ENCODE data around the gene NME7. TPM values are rescaled to one million over a fixed set of nuclear protein-coding genes. Genes with fewer than 3 reads are reported as not detected.

Gene NME7
- total RNA-seq, 1 experiment from 2014 or later = 34.2 TPM

- intact Hi-C loops (cut with micrococcal nuclease; ENCODE audit: unreplicated experiment) = no loop called here
- Histone ChIP-seq H3K9me3 (ENCODE audit: low read depth, low read length, poor library complexity, severe bottlenecking) (no peaks in the 10 kb centered on the region), H3K36me3 (ENCODE audit: insufficient read depth, low read length, poor library complexity, severe bottlenecking) (peaks cover 3% of the 10 kb centered on the region), H3K27me3 (replicated peaks; ENCODE audit: insufficient read depth, low read depth, low read length, poor library complexity) (no peaks in the 10 kb centered on the region), H3K4me1 (ENCODE audit: insufficient read depth, low read length, poor library complexity, severe bottlenecking) (no peaks in the 10 kb centered on the region), H3K4me3 (ENCODE audit: low read depth, low read length, poor library complexity, severe bottlenecking) (no peak overlapping the region), H3K27ac (ENCODE audit: low read depth, low read length, poor library complexity, severe bottlenecking) (no peak overlapping the region)
- DNase-seq (ENCODE audit: low spot score) = no peak
- ChIA-PET POLR2A (ENCODE audit: low non-redundant PET) (no interaction called here), CTCF (no interaction called here)
- TF ChIP-seq, protein P1, sequence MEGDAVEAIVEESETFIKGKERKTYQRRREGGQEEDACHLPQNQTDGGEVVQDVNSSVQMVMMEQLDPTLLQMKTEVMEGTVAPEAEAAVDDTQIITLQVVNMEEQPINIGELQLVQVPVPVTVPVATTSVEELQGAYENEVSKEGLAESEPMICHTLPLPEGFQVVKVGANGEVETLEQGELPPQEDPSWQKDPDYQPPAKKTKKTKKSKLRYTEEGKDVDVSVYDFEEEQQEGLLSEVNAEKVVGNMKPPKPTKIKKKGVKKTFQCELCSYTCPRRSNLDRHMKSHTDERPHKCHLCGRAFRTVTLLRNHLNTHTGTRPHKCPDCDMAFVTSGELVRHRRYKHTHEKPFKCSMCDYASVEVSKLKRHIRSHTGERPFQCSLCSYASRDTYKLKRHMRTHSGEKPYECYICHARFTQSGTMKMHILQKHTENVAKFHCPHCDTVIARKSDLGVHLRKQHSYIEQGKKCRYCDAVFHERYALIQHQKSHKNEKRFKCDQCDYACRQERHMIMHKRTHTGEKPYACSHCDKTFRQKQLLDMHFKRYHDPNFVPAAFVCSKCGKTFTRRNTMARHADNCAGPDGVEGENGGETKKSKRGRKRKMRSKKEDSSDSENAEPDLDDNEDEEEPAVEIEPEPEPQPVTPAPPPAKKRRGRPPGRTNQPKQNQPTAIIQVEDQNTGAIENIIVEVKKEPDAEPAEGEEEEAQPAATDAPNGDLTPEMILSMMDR (conservative IDR thresholded peaks at IDR 0.05; ENCODE audit: low read depth, low read length) = no peak
- no peak for TF ChIP-seq EZH2 (IDR thresholded peaks at IDR 0.05; ENCODE audit: borderline replicate concordance, low read depth, low read length, poor library complexity, severe bottlenecking)
- no TSS peak for BruUV-seq (replicated peaks)
These were observed 244.6 kb downstream of the NME7 start for GRCh38 chr1:169122976-169123375.

- TF ChIP-seq, protein P1 (conservative IDR thresholded peaks at IDR 0.05; ENCODE audit: low read depth, low read length) = no peak
- no peak for TF ChIP-seq EZH2 (IDR thresholded peaks at IDR 0.05; ENCODE audit: borderline replicate concordance, low read depth, low read length, poor library complexity, severe bottlenecking)
- no peak for DNase-seq (ENCODE audit: low spot score)
- H3K27me3 ChIP-seq (replicated peaks; ENCODE audit: insufficient read depth, low read depth, low read length, poor library complexity) = no peaks in the 10 kb centered on the region
- peaks cover 3% of the 10 kb centered on the region for H3K36me3 ChIP-seq (ENCODE audit: insufficient read depth, low read length, poor library complexity, severe bottlenecking)
- intact Hi-C loops (cut with micrococcal nuclease; ENCODE audit: unreplicated experiment) = no loop called here
- BruUV-seq (replicated peaks) = no TSS peak
- H3K4me1 ChIP-seq (ENCODE audit: insufficient read depth, low read length, poor library complexity, severe bottlenecking) = no peaks in the 10 kb centered on the region
- H3K4me3 ChIP-seq (ENCODE audit: low read depth, low read length, poor library complexity, severe bottlenecking) = no peak overlapping the region
- H3K9me3 ChIP-seq (ENCODE audit: low read depth, low read length, poor library complexity, severe bottlenecking) = no peaks in the 10 kb centered on the region
- H3K27ac ChIP-seq (ENCODE audit: low read depth, low read length, poor library complexity, severe bottlenecking) = no peak overlapping the region
- ChIA-PET POLR2A (ENCODE audit: low non-redundant PET) (no interaction called here), CTCF (no interaction called here)
These were observed 246.3 kb downstream of the NME7 start for GRCh38 chr1:169121146-169121923.

- BruUV-seq (replicated peaks) = no TSS peak
- DNase-seq (ENCODE audit: low spot score) = no peak
- ChIA-PET POLR2A (ENCODE audit: low non-redundant PET) (no interaction called here), CTCF (no interaction called here)
- TF ChIP-seq EZH2 (IDR thresholded peaks at IDR 0.05; ENCODE audit: borderline replicate concordance, low read depth, low read length, poor library complexity, severe bottlenecking) = no peak
- TF ChIP-seq, protein P1 (conservative IDR thresholded peaks at IDR 0.05; ENCODE audit: low read depth, low read length) = no peak
- H3K4me1 ChIP-seq (ENCODE audit: insufficient read depth, low read length, poor library complexity, severe bottlenecking) = no peaks in the 10 kb centered on the region
- H3K27ac ChIP-seq (ENCODE audit: low read depth, low read length, poor library complexity, severe bottlenecking) = no peak overlapping the region
- H3K36me3 ChIP-seq (ENCODE audit: insufficient read depth, low read length, poor library complexity, severe bottlenecking) = peaks cover 3% of the 10 kb centered on the region
- no peaks in the 10 kb centered on the region for H3K27me3 ChIP-seq (replicated peaks; ENCODE audit: insufficient read depth, low read depth, low read length, poor library complexity)
- intact Hi-C loops (cut with micrococcal nuclease; ENCODE audit: unreplicated experiment) = no loop called here
- no peak overlapping the region for H3K4me3 ChIP-seq (ENCODE audit: low read depth, low read length, poor library complexity, severe bottlenecking)
- H3K9me3 ChIP-seq (ENCODE audit: low read depth, low read length, poor library complexity, severe bottlenecking) = no peaks in the 10 kb centered on the region
These were observed 247.5 kb downstream of the NME7 start for GRCh38 chr1:169120066-169120465.

Data from A673 (cell line).